ENCODE results near the gene CDK14. TPM values are rescaled to one million over a fixed set of nuclear protein-coding genes. Genes with fewer than 3 reads are reported as not detected.

The CDK14 gene
- total and polyA plus RNA-seq, 2 of the 8 experiments (the other 6 are each of a cell fraction or from before 2014, with no cell fraction given): 5.5 to 47.3 TPM

GRCh38 chr7:91165846-91166230, 569.7 kb downstream of the CDK14 start:
- no peak overlapping the region for H3K9ac ChIP-seq (replicated peaks in 1 of 4; ENCODE audit: extremely low read depth in 1 of 4, low read depth in 3 of 4, low read length in 3 of 4)
- H3K4ac ChIP-seq (replicated peaks; ENCODE audit: insufficient read length, low read depth, low read length): no peak overlapping the region
- FAIRE-seq: no peak
- H4K91ac ChIP-seq (replicated peaks; ENCODE audit: insufficient read length, low read length): no peak overlapping the region
- H2BK5ac ChIP-seq (ENCODE audit: low read depth, low read length): no peak overlapping the region
- no peaks in the 10 kb centered on the region for H3K79me1 ChIP-seq (ENCODE audit: low read depth, low read length)
- H3K36me3 ChIP-seq (ENCODE audit: control insufficient read depth in 2 of 4, insufficient read depth in 4 of 4, low read length in 3 of 4): no peaks in the 10 kb centered on the region
- 96% methylated on average over 1 of the region's 1 CpG; no CpG with 5 or more reads in 1 of the 2 experiments for WGBS, 2 experiments (ENCODE audit: extremely low coverage in 1 of 2, insufficient coverage in 1 of 2, insufficient read length in 1 of 2, insufficient replicate concordance in 2 of 2, low coverage in 1 of 2, low lambda C conversion rate in 2 of 2, missing lambda C conversion rate in 1 of 2)
- H3K18ac ChIP-seq (ENCODE audit: extremely low read depth, low read length): no peak overlapping the region
- peaks cover 1 to 3% of the 10 kb centered on the region in 2 experiments for H4K20me1 ChIP-seq (replicated peaks in 1 of 2; ENCODE audit: control insufficient read depth in 1 of 2, insufficient read depth in 2 of 2, low read length in 2 of 2)
- DNase-seq (ENCODE audit: low read depth in 1 of 2, low spot score in 2 of 2): no peak
- ChIA-PET CTCF (ENCODE audit: partially characterized antibody) (no interaction called here), POLR2A (ENCODE audit: partially characterized antibody) (no interaction called here)
- no peak overlapping the region for H3K27ac ChIP-seq (ENCODE audit: low read depth, low read length)
- TF ChIP-seq TEAD4 (IDR thresholded peaks at IDR 0.05; ENCODE audit: low read depth, low read length) (no peak), SP4 (IDR thresholded peaks at IDR 0.05; ENCODE audit: low read length) (no peak), HDAC2 (IDR thresholded peaks at IDR 0.05; ENCODE audit: borderline replicate concordance in 1 of 2, low read depth in 2 of 2, low read length in 2 of 2) (no peak), FOSL1 (IDR thresholded peaks at IDR 0.05; ENCODE audit: insufficient read depth, low read depth, low read length) (no peak), CHD2 (IDR thresholded peaks at IDR 0.05; ENCODE audit: low read length) (no peak)
- H2BK120ac ChIP-seq (replicated peaks; ENCODE audit: low read depth, low read length): no peak overlapping the region
- H2AFZ ChIP-seq (ENCODE audit: low read length): no peak overlapping the region
- H3K4me2 ChIP-seq (ENCODE audit: insufficient read depth in 1 of 2, low read depth in 2 of 2, low read length in 2 of 2): no peak overlapping the region
- no peak overlapping the region for H2BK15ac ChIP-seq (ENCODE audit: low read length)
- H4K8ac ChIP-seq (ENCODE audit: extremely low read depth, insufficient read depth, low read length): no peak overlapping the region
- no peak overlapping the region for H3K56ac ChIP-seq (replicated peaks; ENCODE audit: insufficient read length, low read depth, low read length)
- peaks cover 0 to 4% (median 1%) of the 10 kb centered on the region in 4 experiments; a peak in 2 of 7 replicates for H3K27me3 ChIP-seq (replicated peaks in 1 of 4; ENCODE audit: control insufficient read depth in 3 of 4, extremely low read depth in 1 of 4, insufficient read depth in 3 of 4, low read length in 3 of 4)
- H3K14ac ChIP-seq (ENCODE audit: insufficient read length): no peak overlapping the region
- H2AK5ac ChIP-seq (ENCODE audit: low read depth, low read length): no peak overlapping the region
- no peak overlapping the region for H3K23ac ChIP-seq (ENCODE audit: insufficient read length)
- no peaks in the 10 kb centered on the region for H3K23me2 ChIP-seq (ENCODE audit: low read depth, low read length)
- no peaks in the 10 kb centered on the region for H3K79me2 ChIP-seq (ENCODE audit: control insufficient read depth in 1 of 2, insufficient read depth in 2 of 2, low read length in 2 of 2)
- H2BK20ac ChIP-seq (ENCODE audit: low read length): no peak overlapping the region
- no peak overlapping the region for H4K5ac ChIP-seq (ENCODE audit: insufficient read length, low read depth, low read length)
- no peaks in the 10 kb centered on the region for H3K9me3 ChIP-seq (ENCODE audit: insufficient read depth in 2 of 2, low read depth in 1 of 2, low read length in 1 of 2)
- H2BK12ac ChIP-seq (ENCODE audit: low read depth, low read length): no peak overlapping the region
- H3K4me3 ChIP-seq (ENCODE audit: extremely low read depth in 1 of 4, insufficient read depth in 2 of 4, low read depth in 3 of 4, low read length in 4 of 4): no peak overlapping the region
- peaks cover 0 to 3% (median 2%) of the 10 kb centered on the region in 4 experiments; a peak in 2 of 7 replicates for H3K4me1 ChIP-seq (replicated peaks in 1 of 4; ENCODE audit: control insufficient read depth in 3 of 4, insufficient read depth in 4 of 4, low read length in 3 of 4)
